ENCODE results near the gene MGP.

MGP gene

GRCh38 chr12:14849661-14850060 is 36.0 kb downstream of the MGP start:
- H3K4me3 ChIP-seq (ENCODE audit: low read length) = no peak overlapping the region
- DNase-seq (ENCODE audit: low read depth) = peak; percentile 16
- no peak for TF ChIP-seq CTCF (conservative IDR thresholded peaks at IDR 0.05; ENCODE audit: low read length)

DNA sequence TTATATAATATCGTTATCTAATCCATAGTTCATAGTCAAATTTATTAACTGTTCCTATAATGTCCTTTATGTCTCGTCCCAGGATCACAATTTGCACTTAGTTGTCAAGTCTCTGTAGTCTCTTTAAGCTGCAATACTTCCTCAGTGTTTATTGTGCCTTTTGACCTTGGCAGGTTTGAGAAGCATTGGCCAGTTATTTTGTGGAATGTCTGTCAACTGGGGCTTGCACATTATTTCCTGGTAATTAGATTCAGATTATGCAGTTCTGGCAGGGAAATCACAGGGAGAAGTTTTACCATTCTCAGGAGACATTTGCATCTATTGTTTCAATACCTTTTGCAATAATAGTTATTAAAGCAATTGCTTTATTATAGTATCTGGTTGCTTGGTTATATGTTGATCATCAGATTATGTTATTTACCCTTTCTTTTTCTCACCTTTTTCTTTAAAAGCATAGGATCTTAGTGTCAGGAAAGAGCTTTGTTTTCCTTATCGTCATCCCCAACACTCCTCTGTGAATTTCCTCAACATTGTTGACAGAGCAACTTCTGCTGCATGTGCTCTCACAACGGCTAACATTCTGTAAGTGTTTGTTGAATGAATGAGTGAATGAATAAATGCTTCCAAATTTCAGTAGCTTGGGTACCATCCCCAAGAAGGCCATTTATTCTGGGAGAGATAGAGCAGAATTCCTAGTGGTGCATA is 38.6 kb downstream of the MGP start:
- no peak overlapping the region for H3K4me3 ChIP-seq (ENCODE audit: low read length)
- no peak for TF ChIP-seq CTCF (conservative IDR thresholded peaks at IDR 0.05; ENCODE audit: low read length)
- peak; percentile 39 for DNase-seq (ENCODE audit: low read depth)

- no peak for TF ChIP-seq CTCF (conservative IDR thresholded peaks at IDR 0.05; ENCODE audit: low read length)
- H3K4me3 ChIP-seq (ENCODE audit: low read length) = no peak overlapping the region
- no peak for DNase-seq (ENCODE audit: low read depth)
Measured at GRCh38 chr12:14846042-14846587, 39.5 kb downstream of the MGP start.

DNA sequence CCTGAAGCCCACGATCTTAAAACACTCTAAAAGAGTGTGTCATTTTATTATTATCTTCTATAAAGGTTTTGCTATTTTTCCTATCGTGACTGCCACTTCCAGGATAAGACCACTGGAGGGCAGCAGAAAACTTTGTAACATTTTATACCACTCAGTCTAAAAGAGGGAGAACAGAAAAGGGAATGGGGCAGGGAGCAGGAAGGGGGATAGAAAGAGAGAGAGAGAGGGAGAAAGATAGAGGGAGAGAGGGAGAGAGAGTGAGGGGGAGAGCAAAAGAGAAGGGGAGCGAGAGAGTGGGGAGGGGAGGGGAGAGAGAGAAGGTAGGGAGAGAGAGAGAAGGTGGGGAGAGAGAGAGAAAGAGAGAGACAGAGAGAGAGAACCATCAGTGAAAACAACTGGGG is 40.3 kb downstream of the MGP start:
- DNase-seq (ENCODE audit: low read depth) = peak; percentile 53
- H3K4me3 ChIP-seq (ENCODE audit: low read length) = no peak overlapping the region
- peak; percentile 84 for TF ChIP-seq CTCF (conservative IDR thresholded peaks at IDR 0.05; ENCODE audit: low read length)

DNA sequence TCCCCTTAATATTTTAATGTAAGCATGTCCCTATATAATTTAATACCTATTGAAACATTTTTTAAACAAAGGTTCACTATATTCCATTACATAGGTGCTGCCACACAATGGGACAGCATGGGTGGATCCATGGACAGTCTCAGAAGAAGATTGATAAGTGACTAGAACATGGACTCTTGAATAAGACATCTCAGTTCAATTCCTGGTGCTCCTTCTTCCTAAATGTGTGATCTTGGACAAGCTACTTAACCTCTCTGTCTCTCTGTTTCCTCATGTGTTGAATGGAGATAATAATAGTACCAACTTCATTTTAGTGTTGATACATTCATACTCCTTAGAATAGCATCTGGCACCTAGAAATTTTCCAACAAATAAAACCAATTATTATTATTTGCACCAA is 41.3 kb downstream of the MGP start:
- H3K4me3 ChIP-seq (ENCODE audit: low read length) = no peak overlapping the region
- no peak for DNase-seq (ENCODE audit: low read depth)
- TF ChIP-seq CTCF (conservative IDR thresholded peaks at IDR 0.05; ENCODE audit: low read length) = no peak

DNA sequence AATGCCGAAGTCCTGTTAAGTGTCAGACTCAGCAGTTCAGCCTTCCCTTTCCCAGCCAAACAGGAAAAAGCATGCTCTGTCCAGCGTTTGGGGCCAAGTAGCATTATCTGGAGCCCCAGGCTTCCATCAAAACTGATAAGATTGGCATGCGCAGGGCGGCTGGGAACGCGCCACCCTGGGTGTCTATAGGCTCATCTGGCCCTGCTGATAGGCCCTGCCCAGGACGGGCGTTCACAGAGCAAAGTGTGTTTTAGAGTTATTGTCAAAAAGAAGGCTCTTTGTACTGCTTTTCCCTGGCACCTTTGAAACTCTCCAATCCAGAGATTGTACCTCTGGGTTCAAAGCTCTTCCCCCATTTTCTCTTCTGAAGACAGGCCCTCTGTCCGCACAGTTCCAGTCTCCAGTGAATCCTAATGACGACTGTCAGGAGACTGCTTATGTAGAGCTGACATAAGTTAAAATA is 42.2 kb downstream of the MGP start, which contains the start of gene ART4:
ART4 (minus strand) TSS at position 102 of the 463 bp plus-strand sequence. CDS start 413 bp downstream, outside the sequence.
- no peak within 1 kb of the TSS for H3K4me3 ChIP-seq (ENCODE audit: low read length)
- DNase-seq (ENCODE audit: low read depth) = no peak
- TF ChIP-seq CTCF (conservative IDR thresholded peaks at IDR 0.05; ENCODE audit: low read length) = no peak

GRCh38 chr12:14842315-14842714 is 43.3 kb downstream of the MGP start:
- no peak for TF ChIP-seq CTCF (conservative IDR thresholded peaks at IDR 0.05; ENCODE audit: low read length)
- DNase-seq (ENCODE audit: low read depth) = no peak
- no peak overlapping the region for H3K4me3 ChIP-seq (ENCODE audit: low read length)
